ENCODE measurements around the gene PADI4.

DNA sequence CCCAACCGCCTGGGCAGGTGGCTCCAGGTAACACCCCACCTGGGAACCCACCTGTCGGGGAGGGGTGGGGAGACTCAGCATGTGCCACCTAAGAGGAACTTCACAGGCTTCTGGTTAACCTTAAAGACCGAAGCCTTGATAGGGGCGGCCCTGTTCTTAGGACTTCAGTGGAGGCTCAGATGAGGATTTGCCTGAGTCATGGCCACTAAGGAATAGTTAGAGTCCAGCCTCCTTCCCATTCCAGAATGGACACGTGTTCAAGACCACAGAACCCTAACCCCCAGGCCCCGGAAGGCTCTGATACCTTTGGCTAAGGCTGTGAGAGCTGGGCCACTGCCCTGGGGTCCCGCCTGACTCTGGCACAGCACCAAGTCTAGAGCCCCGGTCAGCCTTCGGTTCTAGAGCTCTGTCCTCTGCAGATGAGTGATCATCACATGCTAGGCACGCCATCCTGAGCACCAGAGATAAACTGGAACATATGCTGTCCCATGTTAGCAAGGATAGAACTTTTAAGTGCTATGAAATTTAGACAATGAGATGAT is 84.3 kb downstream of the PADI4 start:
- TF ChIP-seq SPI1 (IDR thresholded peaks at IDR 0.05; ENCODE audit: low read depth, low read length) (no peak), POLR2A (IDR thresholded peaks at IDR 0.05; ENCODE audit: low read depth, low read length) (no peak), POLR2AphosphoS5 (IDR thresholded peaks at IDR 0.05; ENCODE audit: low read depth, low read length) (no peak), TAF1 (IDR thresholded peaks at IDR 0.05; ENCODE audit: low read depth, low read length) (no peak)

Measured in GM12891 (cell line).